Parathyroid adenoma (tissue), 2 donors: Measurements from ENCODE around the gene RAX2.

Source experiments
- H2AFZ ChIP-seq: fragments of 300-600 bp; sonication (generic); one replicate; pipeline ENCODE4 v1.7.0; 2017; ENCODE audit warnings: antibody characterized with exemption, mild to moderate bottlenecking
- H3K27ac ChIP-seq: fragments of 300-600 bp; sonication (generic); one replicate; pipeline ENCODE4 v1.7.0; 2017
- H3K27me3 ChIP-seq: fragments of 300-600 bp; sonication (generic); one replicate; pipeline ENCODE4 v1.7.0; 2017; ENCODE audit warnings: low read length; ENCODE audit not compliant: control insufficient read depth, insufficient read depth
- H3K36me3 ChIP-seq: fragments of 300-600 bp; sonication (generic); one replicate; pipeline ENCODE4 v1.7.0; 2017; ENCODE audit warnings: low read length; ENCODE audit not compliant: control insufficient read depth, insufficient read depth
- H3K4me1 ChIP-seq: fragments of 300-600 bp; sonication (generic); one replicate; pipeline ENCODE4 v1.7.0; 2017; ENCODE audit warnings: control low read depth
- H3K4me2 ChIP-seq: fragments of 300-600 bp; sonication (generic); one replicate; pipeline ENCODE4 v1.7.0; 2017; ENCODE audit warnings: low read length
- H3K4me3 ChIP-seq: fragments of 300-600 bp; sonication (generic); one replicate; pipeline ENCODE4 v1.7.0; 2017; ENCODE audit warnings: low read depth, low read length
- H3K79me2 ChIP-seq: fragments of 300-600 bp; sonication (generic); one replicate; pipeline ENCODE4 v1.7.0; 2017; ENCODE audit warnings: control low read depth
- H3K9ac ChIP-seq: fragments of 300-600 bp; sonication (generic); one replicate; pipeline ENCODE4 v1.7.0; 2017; ENCODE audit warnings: mild to moderate bottlenecking
- H3K9me3 ChIP-seq: fragments of 300-600 bp; sonication (generic); one replicate; pipeline ENCODE4 v1.7.0; 2017; ENCODE audit warnings: low read length; ENCODE audit not compliant: control insufficient read depth
- TF ChIP-seq, protein P1 (sequence below): fragments of 300-600 bp; sonication (generic); IDR thresholded peaks from one replicate; pipeline ENCODE4 v1.7.0; 2017; ENCODE audit warnings: antibody characterized with exemption, mild to moderate bottlenecking
- donor health status: primary hyperparathyroidism.

The RAX2 gene

DNA sequence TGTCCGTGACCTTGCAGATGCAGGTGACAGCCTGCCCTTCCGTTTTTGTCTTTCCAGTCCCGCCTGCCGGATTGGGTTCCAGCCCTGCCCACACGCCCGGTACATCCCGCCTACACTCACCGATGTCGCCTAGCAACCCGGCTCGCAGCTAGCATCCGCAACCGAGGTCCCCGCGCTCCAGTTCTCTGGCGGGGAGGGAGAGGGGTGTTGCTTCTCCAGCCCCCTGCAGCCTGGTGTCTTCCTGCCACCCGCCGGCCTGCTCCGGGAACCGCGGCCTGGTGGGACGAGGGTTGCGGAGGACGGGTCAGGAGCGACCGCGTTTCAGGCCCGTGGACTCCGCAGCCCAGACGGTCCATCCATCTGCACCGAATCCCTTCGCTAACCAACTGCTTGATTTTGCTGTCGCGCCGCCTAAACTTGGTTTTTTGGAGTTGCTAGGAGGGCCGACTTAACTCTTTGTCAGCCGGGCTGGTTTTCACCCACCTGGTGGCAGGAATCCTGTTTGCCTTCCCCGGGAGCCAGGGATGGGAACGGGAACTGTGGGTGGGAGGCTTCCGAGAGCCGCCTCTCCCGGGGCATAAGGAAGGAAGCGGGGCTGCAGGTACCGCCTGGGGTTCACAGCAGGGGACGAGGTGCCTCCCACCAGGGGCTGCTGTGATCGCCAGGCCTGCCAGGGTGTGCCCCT, 29.5 kb upstream of the RAX2 start:
- Histone ChIP-seq H3K4me1 (no peaks in the 10 kb centered on the region), H3K27ac (no peak overlapping the region), H3K4me3 (peak overlapping the region; percentile 11), H3K9me3 (no peaks in the 10 kb centered on the region), H3K36me3 (no peaks in the 10 kb centered on the region), H2AFZ (peak overlapping the region; percentile 80), H3K27me3 (no peaks in the 10 kb centered on the region), H3K9ac (no peak overlapping the region), H3K4me2 (peak overlapping the region; percentile 51), H3K79me2 (no peaks in the 10 kb centered on the region)
- TF ChIP-seq, protein P1, sequence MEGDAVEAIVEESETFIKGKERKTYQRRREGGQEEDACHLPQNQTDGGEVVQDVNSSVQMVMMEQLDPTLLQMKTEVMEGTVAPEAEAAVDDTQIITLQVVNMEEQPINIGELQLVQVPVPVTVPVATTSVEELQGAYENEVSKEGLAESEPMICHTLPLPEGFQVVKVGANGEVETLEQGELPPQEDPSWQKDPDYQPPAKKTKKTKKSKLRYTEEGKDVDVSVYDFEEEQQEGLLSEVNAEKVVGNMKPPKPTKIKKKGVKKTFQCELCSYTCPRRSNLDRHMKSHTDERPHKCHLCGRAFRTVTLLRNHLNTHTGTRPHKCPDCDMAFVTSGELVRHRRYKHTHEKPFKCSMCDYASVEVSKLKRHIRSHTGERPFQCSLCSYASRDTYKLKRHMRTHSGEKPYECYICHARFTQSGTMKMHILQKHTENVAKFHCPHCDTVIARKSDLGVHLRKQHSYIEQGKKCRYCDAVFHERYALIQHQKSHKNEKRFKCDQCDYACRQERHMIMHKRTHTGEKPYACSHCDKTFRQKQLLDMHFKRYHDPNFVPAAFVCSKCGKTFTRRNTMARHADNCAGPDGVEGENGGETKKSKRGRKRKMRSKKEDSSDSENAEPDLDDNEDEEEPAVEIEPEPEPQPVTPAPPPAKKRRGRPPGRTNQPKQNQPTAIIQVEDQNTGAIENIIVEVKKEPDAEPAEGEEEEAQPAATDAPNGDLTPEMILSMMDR: no peak

DNA sequence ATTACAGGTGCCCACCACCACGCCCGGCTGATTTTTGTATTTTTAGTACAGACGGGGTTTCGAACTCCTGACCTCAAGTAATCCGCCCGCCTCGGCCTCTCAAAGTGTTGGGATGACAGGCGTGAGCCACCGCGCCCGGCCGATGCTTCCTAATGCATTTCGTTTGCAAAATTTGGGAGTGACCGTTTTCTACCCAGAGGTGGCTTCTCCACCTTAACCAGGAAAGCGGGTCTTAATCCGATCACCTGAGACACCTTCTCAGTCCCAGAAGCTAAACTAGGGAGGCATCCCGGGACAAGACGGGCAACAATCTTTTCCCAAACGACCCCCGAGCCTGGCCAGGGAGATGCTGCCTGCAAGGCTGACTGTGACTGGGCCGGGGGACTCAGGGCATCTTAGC, 29.0 kb upstream of the RAX2 start:
- no peak overlapping the region for H3K9ac ChIP-seq
- no peaks in the 10 kb centered on the region for H3K4me1 ChIP-seq
- H3K79me2 ChIP-seq: no peaks in the 10 kb centered on the region
- no peak overlapping the region for H3K27ac ChIP-seq
- no peaks in the 10 kb centered on the region for H3K27me3 ChIP-seq
- no peaks in the 10 kb centered on the region for H3K36me3 ChIP-seq
- peak overlapping the region; percentile 51 for H3K4me2 ChIP-seq
- H3K4me3 ChIP-seq: peak overlapping the region; percentile 11
- no peaks in the 10 kb centered on the region for H3K9me3 ChIP-seq
- TF ChIP-seq, protein P1: no peak
- peak overlapping the region; percentile 80 for H2AFZ ChIP-seq

DNA sequence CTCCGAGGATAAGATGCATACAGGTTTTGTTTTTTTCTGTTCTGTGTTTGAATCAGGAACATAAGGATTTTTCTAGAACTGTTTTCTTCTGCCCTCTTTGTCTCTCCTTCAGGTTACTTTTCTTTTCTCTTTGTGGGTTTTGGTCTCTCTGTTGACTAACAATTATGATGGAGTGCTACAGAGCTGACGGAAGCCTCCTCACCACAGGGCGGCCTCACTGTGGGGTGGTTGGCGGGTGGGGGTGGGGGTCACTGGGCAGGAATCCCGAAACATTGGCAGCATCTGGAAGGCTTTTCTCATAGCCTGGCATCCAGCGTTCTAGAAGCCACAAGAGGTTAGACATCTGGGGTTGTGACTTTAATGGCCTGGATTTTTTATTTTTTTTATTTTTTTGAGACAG, 26.1 kb upstream of the RAX2 start:
- H3K27me3 ChIP-seq: no peaks in the 10 kb centered on the region
- H3K4me1 ChIP-seq: no peaks in the 10 kb centered on the region
- H3K4me3 ChIP-seq: no peak overlapping the region
- no peaks in the 10 kb centered on the region for H3K36me3 ChIP-seq
- H3K4me2 ChIP-seq: no peak overlapping the region
- H2AFZ ChIP-seq: no peak overlapping the region
- TF ChIP-seq, protein P1: no peak
- H3K79me2 ChIP-seq: no peaks in the 10 kb centered on the region
- no peak overlapping the region for H3K27ac ChIP-seq
- H3K9me3 ChIP-seq: no peaks in the 10 kb centered on the region
- H3K9ac ChIP-seq: no peak overlapping the region

DNA sequence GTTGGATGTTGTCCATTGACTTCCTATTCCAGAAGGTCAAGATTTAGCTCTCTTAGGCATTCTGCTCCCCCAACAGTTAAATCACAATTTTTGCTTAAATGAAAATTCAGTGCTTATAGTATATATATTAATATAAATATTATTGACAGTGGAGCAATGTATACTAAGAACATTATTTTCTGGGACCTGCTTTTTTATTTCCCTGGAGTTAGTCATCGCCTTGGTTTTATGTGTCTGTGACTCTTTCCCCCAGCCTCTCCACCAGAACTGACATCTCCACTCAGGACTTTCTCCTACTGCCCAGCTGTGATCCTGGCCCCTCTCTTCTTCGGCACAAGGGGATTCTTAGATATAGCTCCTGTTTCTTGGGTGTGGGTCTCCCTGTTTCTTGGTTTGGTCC, 24.3 kb upstream of the RAX2 start:
- no peaks in the 10 kb centered on the region for H3K36me3 ChIP-seq
- no peaks in the 10 kb centered on the region for H3K9me3 ChIP-seq
- H3K79me2 ChIP-seq: no peaks in the 10 kb centered on the region
- H2AFZ ChIP-seq: no peak overlapping the region
- H3K27me3 ChIP-seq: no peaks in the 10 kb centered on the region
- no peaks in the 10 kb centered on the region for H3K4me1 ChIP-seq
- TF ChIP-seq, protein P1: no peak
- no peak overlapping the region for H3K4me3 ChIP-seq
- H3K27ac ChIP-seq: no peak overlapping the region
- no peak overlapping the region for H3K9ac ChIP-seq
- no peak overlapping the region for H3K4me2 ChIP-seq

DNA sequence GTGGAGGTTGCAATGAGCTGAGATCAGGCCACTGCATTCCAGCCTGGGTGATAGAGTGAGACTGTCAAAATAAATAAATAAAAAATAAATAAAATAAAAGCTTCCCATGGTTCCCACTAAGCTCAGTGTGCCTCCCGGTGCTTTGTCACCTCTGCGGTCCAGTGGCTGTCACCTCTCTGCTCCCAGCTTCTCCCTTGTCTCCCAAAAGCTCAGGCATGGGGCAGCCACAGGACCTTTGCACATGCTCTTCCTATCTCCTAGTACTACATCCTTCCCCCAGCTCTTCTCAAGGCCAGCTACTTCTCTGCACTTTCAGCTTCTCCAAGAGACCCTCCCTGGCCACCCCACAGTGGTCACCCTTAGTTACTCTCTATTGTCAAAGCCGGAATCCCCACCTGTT, 21.8 kb upstream of the RAX2 start:
- Histone ChIP-seq H3K27me3 (no peaks in the 10 kb centered on the region), H3K4me1 (no peaks in the 10 kb centered on the region), H3K27ac (no peak overlapping the region)

More for the DNA sequence above, 21.8 kb upstream of the RAX2 start:
- Histone ChIP-seq H3K36me3 (no peaks in the 10 kb centered on the region), H2AFZ (no peak overlapping the region), H3K9ac (no peak overlapping the region), H3K79me2 (no peaks in the 10 kb centered on the region), H3K4me3 (no peak overlapping the region), H3K4me2 (no peak overlapping the region), H3K9me3 (no peaks in the 10 kb centered on the region)
- TF ChIP-seq, protein P1: no peak
